Cardiac fibroblast (primary cell): ENCODE results near the gene CRYM.
"Not testable (repeated sequence)": the region's sequence is repeated elsewhere in the genome, so short reads cannot be mapped to it uniquely, and the experiment has no call there.

Experiments used
- DNase-seq, 2 donors: peaks; one replicate each; pipeline versions ENCODE4 v3.0.0 to v3.0.0-alpha.2; 2010; ENCODE audit warnings: low read depth in 2 of 2
- H3K4me3 ChIP-seq, 2 donors: replicated peaks in 1 of 2; 1 replicate in 1 of 2; 2 replicates in 1 of 2; pipeline ENCODE4 v1.5.1; 2011; ENCODE audit warnings: low read depth in 2 of 2, low read length in 2 of 2, mild to moderate bottlenecking in 2 of 2, moderate library complexity in 1 of 2
- TF ChIP-seq, protein P1 (sequence below): IDR thresholded peaks from one replicate; pipeline ENCODE4 v1.5.1; 2011; ENCODE audit warnings: low read depth, mild to moderate bottlenecking, low read length, inconsistent platforms

CRYM gene

DNA sequence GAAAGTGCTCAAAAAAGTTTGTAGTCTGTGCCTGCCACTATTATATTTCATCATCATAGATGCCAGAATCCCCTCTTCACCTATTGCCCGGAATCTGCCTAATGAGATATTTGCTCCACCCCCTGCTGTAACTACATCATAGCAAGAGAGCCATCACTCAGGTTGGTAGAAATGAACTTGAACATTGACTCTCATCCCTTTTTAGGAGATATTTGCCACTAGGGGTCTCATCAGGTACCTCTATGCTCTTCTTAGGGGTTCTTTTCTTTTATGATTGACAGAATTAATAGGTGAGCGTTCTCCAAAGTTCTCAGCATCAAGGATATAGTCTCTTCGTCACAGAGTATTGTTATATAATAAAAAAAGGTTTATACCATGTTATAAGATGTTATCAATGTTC lies 24.6 kb downstream of the CRYM start:
- no peak overlapping the region for H3K4me3 ChIP-seq
- DNase-seq, result no peak
- TF ChIP-seq, protein P1, sequence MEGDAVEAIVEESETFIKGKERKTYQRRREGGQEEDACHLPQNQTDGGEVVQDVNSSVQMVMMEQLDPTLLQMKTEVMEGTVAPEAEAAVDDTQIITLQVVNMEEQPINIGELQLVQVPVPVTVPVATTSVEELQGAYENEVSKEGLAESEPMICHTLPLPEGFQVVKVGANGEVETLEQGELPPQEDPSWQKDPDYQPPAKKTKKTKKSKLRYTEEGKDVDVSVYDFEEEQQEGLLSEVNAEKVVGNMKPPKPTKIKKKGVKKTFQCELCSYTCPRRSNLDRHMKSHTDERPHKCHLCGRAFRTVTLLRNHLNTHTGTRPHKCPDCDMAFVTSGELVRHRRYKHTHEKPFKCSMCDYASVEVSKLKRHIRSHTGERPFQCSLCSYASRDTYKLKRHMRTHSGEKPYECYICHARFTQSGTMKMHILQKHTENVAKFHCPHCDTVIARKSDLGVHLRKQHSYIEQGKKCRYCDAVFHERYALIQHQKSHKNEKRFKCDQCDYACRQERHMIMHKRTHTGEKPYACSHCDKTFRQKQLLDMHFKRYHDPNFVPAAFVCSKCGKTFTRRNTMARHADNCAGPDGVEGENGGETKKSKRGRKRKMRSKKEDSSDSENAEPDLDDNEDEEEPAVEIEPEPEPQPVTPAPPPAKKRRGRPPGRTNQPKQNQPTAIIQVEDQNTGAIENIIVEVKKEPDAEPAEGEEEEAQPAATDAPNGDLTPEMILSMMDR, result no peak

DNA sequence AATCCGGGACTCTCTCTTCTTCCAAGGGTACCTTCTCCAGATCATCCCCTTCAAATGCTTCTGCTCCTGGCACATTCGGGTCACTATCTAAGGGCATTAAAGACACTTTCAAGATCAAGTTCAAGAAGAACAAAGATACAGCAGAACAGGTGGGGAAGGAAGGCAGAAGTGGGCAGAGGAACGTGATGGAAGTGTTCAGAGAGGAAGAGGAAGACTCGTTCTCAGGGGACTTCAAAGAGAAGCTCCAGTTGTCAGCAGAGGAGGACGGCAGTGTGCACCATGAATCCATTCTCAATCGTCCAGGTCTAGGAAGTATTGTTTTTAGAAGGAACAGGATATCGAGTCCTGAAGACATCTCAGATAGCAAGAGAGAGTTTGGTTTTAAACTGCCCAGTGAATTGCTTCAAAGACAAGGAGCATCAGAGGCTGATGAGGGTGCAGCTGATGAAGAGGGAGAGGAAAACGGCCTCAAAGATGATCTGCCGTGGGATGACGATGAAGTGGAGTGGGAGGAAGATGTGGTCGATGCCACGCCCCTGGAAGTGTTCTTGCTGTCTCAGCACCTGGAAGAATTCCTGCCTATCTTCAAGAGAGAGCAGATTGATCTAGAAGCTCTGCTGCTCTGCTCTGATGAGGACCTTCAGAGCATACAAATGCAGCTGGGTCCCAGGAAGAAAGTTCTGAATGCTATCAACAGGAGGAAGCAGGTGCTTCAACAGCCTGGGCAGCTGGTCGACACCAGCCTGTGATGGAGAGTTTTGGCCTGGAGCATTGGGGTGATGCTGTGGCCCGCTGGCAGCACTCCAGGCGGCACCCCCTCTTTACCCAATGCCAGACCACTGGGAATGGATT lies 27.8 kb downstream of the CRYM start:
- no peak for DNase-seq
- TF ChIP-seq, protein P1, result no peak
- no peak overlapping the region for H3K4me3 ChIP-seq

DNA sequence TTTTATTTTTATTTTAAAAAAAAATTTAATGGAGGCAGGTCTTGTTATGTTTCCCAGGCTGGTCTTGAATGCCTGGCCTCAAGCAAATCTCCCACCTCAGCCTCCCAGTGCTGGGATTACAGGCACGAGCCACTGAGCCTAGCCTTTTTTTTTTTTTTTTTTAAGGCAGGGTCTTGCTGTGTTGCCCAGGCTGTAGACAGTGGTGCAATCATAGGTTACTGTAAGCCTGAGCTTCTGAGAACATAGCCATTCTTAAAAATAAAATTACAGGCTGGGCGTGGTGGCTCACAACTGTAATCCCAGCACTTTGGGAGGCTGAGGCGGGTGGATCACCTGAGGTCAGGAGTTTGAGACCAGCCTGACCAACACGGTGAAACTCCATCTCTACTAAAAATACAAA lies 29.9 kb downstream of the CRYM start:
- not testable (repeated sequence) for H3K4me3 ChIP-seq, DNase-seq

DNA sequence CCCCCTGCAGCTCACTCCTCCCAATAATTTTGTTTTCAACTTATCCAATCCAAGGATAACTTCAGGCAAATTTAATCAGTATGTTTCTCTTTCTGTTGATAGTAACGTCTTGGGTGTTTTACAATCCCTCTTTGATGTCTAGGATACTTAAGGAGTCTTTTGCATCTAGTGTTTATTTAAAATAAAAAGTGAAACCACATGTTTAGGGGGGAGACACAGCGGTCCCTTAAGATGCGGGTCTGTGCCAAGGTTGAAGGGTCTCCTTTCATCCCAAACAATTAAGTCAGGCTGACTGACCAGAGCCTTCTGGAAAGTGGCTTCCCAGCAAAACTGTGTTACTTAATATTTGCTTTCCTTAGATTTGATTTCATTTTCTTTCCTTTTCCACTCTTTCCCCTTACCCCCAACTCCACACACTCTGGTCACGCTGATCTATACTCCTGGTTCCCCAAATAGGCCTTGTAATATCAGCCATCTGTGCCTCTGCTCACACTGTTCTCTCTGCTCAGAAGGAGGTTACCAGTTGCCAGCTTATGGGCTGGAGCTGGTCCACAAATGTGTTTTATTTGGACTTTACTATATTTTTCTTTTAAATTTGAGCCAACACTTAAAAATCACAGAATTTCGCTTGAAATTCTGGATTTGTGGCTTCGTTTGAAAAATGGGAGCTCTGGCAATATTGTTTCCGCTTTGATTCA lies 33.4 kb downstream of the CRYM start:
- no peak for DNase-seq
- TF ChIP-seq, protein P1, result no peak
- no peak overlapping the region for H3K4me3 ChIP-seq

DNA sequence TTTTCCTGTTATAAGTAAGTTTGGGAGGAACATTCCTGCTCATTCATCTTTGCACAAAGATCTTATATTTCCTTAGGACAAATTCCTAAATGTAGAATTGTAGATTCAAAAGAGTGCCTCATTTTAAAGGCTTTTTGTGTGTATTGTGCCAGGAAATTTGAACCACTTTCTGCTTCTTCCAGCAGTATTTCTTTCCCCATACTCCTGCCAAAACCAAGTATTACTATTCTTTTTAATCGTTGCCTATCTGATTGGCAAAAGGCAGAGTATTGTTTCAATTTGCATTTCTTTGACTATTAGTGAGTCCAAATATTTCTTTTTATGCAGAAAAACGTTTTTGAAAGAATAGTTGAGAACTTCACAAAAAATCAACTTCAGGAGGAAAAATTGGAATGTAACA lies 35.3 kb downstream of the CRYM start:
- DNase-seq, result peak; percentile 20 to 58
- TF ChIP-seq, protein P1, result no peak
- no peak overlapping the region for H3K4me3 ChIP-seq

DNA sequence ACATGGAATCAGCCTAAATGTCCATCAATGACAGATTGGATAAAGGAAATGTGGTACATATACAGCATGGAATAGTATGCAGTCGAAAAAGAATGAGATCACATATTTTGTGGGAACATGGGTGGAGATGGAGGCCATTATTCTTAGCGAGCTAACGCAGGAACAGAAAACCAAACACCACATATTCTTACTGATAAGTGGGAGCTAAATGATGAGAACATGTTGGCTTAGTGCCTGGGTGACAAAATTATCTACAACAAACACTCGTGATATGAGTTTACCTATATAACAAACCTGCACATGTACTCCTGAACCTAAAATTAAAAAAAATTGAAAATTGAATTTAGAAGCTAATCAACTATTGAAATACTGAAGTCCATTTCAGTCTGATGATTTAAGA lies 38.4 kb downstream of the CRYM start:
- TF ChIP-seq, protein P1, result no peak
- DNase-seq, result no peak
- H3K4me3 ChIP-seq, result no peak overlapping the region

DNA sequence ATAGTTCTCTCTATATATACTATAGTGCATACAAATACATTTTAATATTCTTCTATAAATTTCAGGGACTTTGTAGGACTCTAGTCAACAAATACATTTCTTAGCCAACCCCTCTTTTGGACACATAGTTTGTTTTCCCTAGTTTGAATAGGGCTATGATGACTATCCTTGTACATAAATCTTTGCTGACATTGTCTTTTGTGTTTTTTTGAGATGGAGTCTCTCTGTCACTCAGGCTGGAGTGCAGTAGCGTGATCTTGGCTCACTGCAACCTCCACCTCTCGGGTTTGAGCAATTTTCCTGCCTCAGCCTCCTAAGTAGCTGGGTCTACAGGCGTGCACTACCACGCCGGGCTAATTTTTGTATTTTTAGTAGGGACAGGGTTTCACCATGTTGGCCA lies 41.3 kb downstream of the CRYM start:
- no peak for DNase-seq
- no peak overlapping the region for H3K4me3 ChIP-seq
- TF ChIP-seq, protein P1, result no peak
